CD4-positive, alpha-beta memory T cell (primary cell): ENCODE results near the gene SOX30. TPM values are rescaled to one million over a fixed set of nuclear protein-coding genes. Genes with fewer than 3 reads are reported as not detected.

Source experiments
- CTCF ChIA-PET: fragments of 350-600 bp; sonication (Branson Sonifier 250); formaldehyde crosslinking; loops from one replicate; lab custom pipeline; 2021; ENCODE audit warnings: inconsistent platforms; ENCODE audit not compliant: partially characterized antibody; lab: Charles Lee
- POLR2A ChIA-PET: fragments of 350-600 bp; sonication (Branson Sonifier 250); formaldehyde crosslinking; loops from one replicate; lab custom pipeline; 2021; ENCODE audit not compliant: partially characterized antibody; lab: Charles Lee
- DNase-seq, 5 donors: peaks; one replicate each; pipeline versions ENCODE4 v3.0.0 to v3.0.0-alpha.2; 2020 to 2022; ENCODE audit warnings: mixed read lengths in 1 of 5
- H3K27ac ChIP-seq: one replicate; pipeline ENCODE4 v1.7.0; 2013; ENCODE audit warnings: low read depth, low read length
- H3K27me3 ChIP-seq: 2 replicates; pipeline ENCODE4 v1.7.0; 2013; ENCODE audit warnings: mild to moderate bottlenecking, low read length, moderate library complexity; ENCODE audit not compliant: insufficient read depth
- H3K36me3 ChIP-seq: 2 replicates; pipeline ENCODE4 v1.7.0; 2013; ENCODE audit warnings: mild to moderate bottlenecking, low read length, moderate library complexity; ENCODE audit not compliant: insufficient read depth
- H3K4me1 ChIP-seq: 2 replicates; pipeline ENCODE4 v1.7.0; 2013; ENCODE audit warnings: mild to moderate bottlenecking, low read length, moderate library complexity; ENCODE audit not compliant: insufficient read depth
- H3K4me3 ChIP-seq, 2 donors: one replicate each; pipeline ENCODE4 v1.7.0; 2013; ENCODE audit warnings: low read length in 2 of 2, mild to moderate bottlenecking in 1 of 2
- H3K9me3 ChIP-seq, 2 donors: one replicate each; pipeline ENCODE4 v1.7.0; 2013; ENCODE audit warnings: low read length in 2 of 2, control low read depth in 1 of 2; ENCODE audit not compliant: control insufficient read depth in 1 of 2
- H3K27ac Mint-ChIP-seq, 7 donors: one replicate each; pipeline ENCODE4 v1.8.0; 2020 to 2021; ENCODE audit warnings: mixed read lengths in 7 of 7, mild to moderate bottlenecking in 6 of 7, inconsistent platforms in 3 of 7, moderate library complexity in 3 of 7
- H3K27me3 Mint-ChIP-seq, 2 donors: one replicate each; pipeline ENCODE4 v1.8.0; 2020 to 2021; ENCODE audit warnings: mixed read lengths in 2 of 2
- H3K36me3 Mint-ChIP-seq, 2 donors: one replicate each; pipeline ENCODE4 v1.8.0; 2020 to 2021; ENCODE audit warnings: mixed read lengths in 2 of 2, inconsistent platforms in 1 of 2, mild to moderate bottlenecking in 1 of 2
- H3K4me1 Mint-ChIP-seq, 4 donors: one replicate each; pipeline ENCODE4 v1.8.0; 2020 to 2021; ENCODE audit warnings: mixed read lengths in 4 of 4, mild to moderate bottlenecking in 1 of 4
- H3K4me3 Mint-ChIP-seq, 8 donors: one replicate each; pipeline ENCODE4 v1.8.0; 2020 to 2021; ENCODE audit warnings: mixed read lengths in 8 of 8, mild to moderate bottlenecking in 7 of 8, moderate library complexity in 6 of 8, inconsistent platforms in 3 of 8
- H3K9me3 Mint-ChIP-seq, 8 donors: one replicate each; pipeline ENCODE4 v1.8.0; 2020 to 2021; ENCODE audit warnings: mixed read lengths in 8 of 8, mild to moderate bottlenecking in 5 of 8, inconsistent platforms in 3 of 8, moderate library complexity in 1 of 8
- intact Hi-C: fragments of 100-400 bp; cut with micrococcal nuclease; formaldehyde crosslinking; loops from one replicate; pipeline ENCODE4 v1.15.1; 2023
- polyA plus RNA-seq, 2 donors: library from polyadenylated mRNA; unstranded; fragments of 300-500 nt; fragmentation: Illumina TruSeq; gene quantifications; one replicate each; pipeline ENCODE4 v1.2.3, GENCODE V29; 2021
- total RNA-seq, 2 experiments: library from RNA; stranded (reverse); gene quantifications; one replicate each; pipeline ENCODE4 v1.2.3, GENCODE V29; 2021

SOX30 gene
- total and polyA plus RNA-seq, 4 experiments from 2014 or later: 0.14 to 0.53 (median 0.33) TPM

- H3K27me3 Mint-ChIP-seq: no peaks in the 10 kb centered on the region
- peaks cover 44 to 68% (median 58%) of the 10 kb centered on the region in 4 donors for H3K4me1 Mint-ChIP-seq
- no peaks in the 10 kb centered on the region for H3K9me3 ChIP-seq
- no peak overlapping the region for H3K27ac ChIP-seq
- no peaks in the 10 kb centered on the region for H3K27me3 ChIP-seq
- H3K9me3 Mint-ChIP-seq: peaks cover 0 to 4% (median 0%) of the 10 kb centered on the region in 8 donors
- POLR2A ChIA-PET: interaction anchor here (0.8 to 5.6 kb wide), 11 partner anchors 8 to 58 kb away, joined by 3 to 44 read pairs (median 4); partner anchors contain the start of genes ADAM19 and SOX30
- DNase-seq: no peak
- H3K36me3 Mint-ChIP-seq: no peaks in the 10 kb centered on the region
- H3K27ac Mint-ChIP-seq: peak overlapping the region in 5 of 7 donors; percentile 36 to 88 (median 60)
- intact Hi-C loops: no loop called here
- H3K4me3 Mint-ChIP-seq: peak overlapping the region in 5 of 8 donors; percentile 19 to 84 (median 65)
- no peaks in the 10 kb centered on the region for H3K36me3 ChIP-seq
- peaks cover 64% of the 10 kb centered on the region for H3K4me1 ChIP-seq
- no peak overlapping the region for H3K4me3 ChIP-seq
- CTCF ChIA-PET: interaction anchor here (0.8 to 1.8 kb wide), 6 partner anchors 9 to 161 kb away, joined by 3 to 5 read pairs (median 4); partner anchors contain the start of gene LSM11
These were observed 59.0 kb downstream of the SOX30 start for GRCh38 chr5:157593052-157593757.

GRCh38 chr5:157592594-157592993 lies 59.6 kb downstream of the SOX30 start:
- ChIA-PET CTCF (interaction anchor here (0.8 to 1.3 kb wide), 5 partner anchors 9 to 161 kb away, joined by 3 to 4 read pairs (median 4); partner anchors contain the start of gene LSM11), POLR2A (interaction anchor here (0.8 to 5.6 kb wide), 7 partner anchors 9 to 41 kb away, joined by 3 to 44 read pairs (median 4); no protein-coding TSS in a partner anchor)
- H3K36me3 ChIP-seq: no peaks in the 10 kb centered on the region
- Mint-ChIP-seq H3K4me3 (peak overlapping the region in 6 of 8 donors; percentile 19 to 84 (median 66)), H3K9me3 (peaks cover 0 to 4% (median 0%) of the 10 kb centered on the region in 8 donors), H3K4me1 (peaks cover 41 to 62% (median 54%) of the 10 kb centered on the region in 4 donors), H3K27me3 (no peaks in the 10 kb centered on the region), H3K36me3 (no peaks in the 10 kb centered on the region), H3K27ac (peak overlapping the region in 6 of 7 donors; percentile 1 to 88 (median 56))
- intact Hi-C loops: no loop called here
- DNase-seq: no peak
- H3K27me3 ChIP-seq: no peaks in the 10 kb centered on the region
- no peak overlapping the region for H3K4me3 ChIP-seq
- H3K27ac ChIP-seq: no peak overlapping the region
- H3K9me3 ChIP-seq: no peaks in the 10 kb centered on the region
- H3K4me1 ChIP-seq: peaks cover 59% of the 10 kb centered on the region

GRCh38 chr5:157590478-157590877 lies 61.8 kb downstream of the SOX30 start:
- Mint-ChIP-seq H3K9me3 (peaks cover 0 to 4% (median 0%) of the 10 kb centered on the region in 8 donors), H3K4me3 (peak overlapping the region in 1 of 8 donors; percentile 6), H3K4me1 (peaks cover 24 to 41% (median 35%) of the 10 kb centered on the region in 4 donors), H3K36me3 (no peaks in the 10 kb centered on the region), H3K27ac (no peak overlapping the region), H3K27me3 (no peaks in the 10 kb centered on the region)
- intact Hi-C loops: no loop called here
- Histone ChIP-seq H3K4me3 (no peak overlapping the region), H3K36me3 (no peaks in the 10 kb centered on the region), H3K9me3 (no peaks in the 10 kb centered on the region), H3K27ac (no peak overlapping the region), H3K4me1 (peaks cover 37% of the 10 kb centered on the region), H3K27me3 (no peaks in the 10 kb centered on the region)
- ChIA-PET CTCF (no interaction called here), POLR2A (no interaction called here)
- DNase-seq: no peak

- peaks cover 11% of the 10 kb centered on the region for H3K4me1 ChIP-seq
- H3K9me3 ChIP-seq: no peaks in the 10 kb centered on the region
- ChIA-PET POLR2A (interaction anchor here (0.9 to 1.3 kb wide), 3 partner anchors 9 to 12 kb away, joined by 5 to 6 read pairs (median 5); no protein-coding TSS in a partner anchor), CTCF (interaction anchor here (0.9 to 3.4 kb wide), 4 partner anchors 11 to 159 kb away, joined by 4 to 10 read pairs (median 4); partner anchors contain the start of gene LSM11)
- H3K4me3 Mint-ChIP-seq: no peak overlapping the region
- no peak for DNase-seq
- no peaks in the 10 kb centered on the region for H3K9me3 Mint-ChIP-seq
- H3K4me3 ChIP-seq: no peak overlapping the region
- intact Hi-C loops: no loop called here
- peaks cover 7 to 20% (median 11%) of the 10 kb centered on the region in 4 donors for H3K4me1 Mint-ChIP-seq
- no peak overlapping the region for H3K27ac Mint-ChIP-seq
- H3K36me3 Mint-ChIP-seq: no peaks in the 10 kb centered on the region
- H3K27me3 ChIP-seq: no peaks in the 10 kb centered on the region
- no peak overlapping the region for H3K27ac ChIP-seq
- H3K36me3 ChIP-seq: no peaks in the 10 kb centered on the region
- H3K27me3 Mint-ChIP-seq: no peaks in the 10 kb centered on the region
These were observed 67.6 kb downstream of the SOX30 start for GRCh38 chr5:157584628-157585027.

GRCh38 chr5:157582731-157583620 lies 69.3 kb downstream of the SOX30 start:
- no peak overlapping the region for H3K4me3 ChIP-seq
- H3K9me3 Mint-ChIP-seq: no peaks in the 10 kb centered on the region
- peak overlapping the region in 2 of 8 donors; percentile 6 to 22 for H3K4me3 Mint-ChIP-seq
- ChIA-PET POLR2A (interaction anchor here (0.8 to 1.5 kb wide), 2 partner anchors 12 to 14 kb away, joined by 3 to 5 read pairs; no protein-coding TSS in a partner anchor), CTCF (interaction anchor here (1.0 to 3.4 kb wide), 3 partner anchors 10 to 135 kb away, joined by 4 to 10 read pairs (median 4); no protein-coding TSS in a partner anchor)
- intact Hi-C loops: no loop called here
- no peaks in the 10 kb centered on the region for H3K36me3 ChIP-seq
- peak overlapping the region; percentile 6 for H3K27ac ChIP-seq
- peaks cover 20% of the 10 kb centered on the region for H3K4me1 ChIP-seq
- H3K27me3 Mint-ChIP-seq: no peaks in the 10 kb centered on the region
- peaks cover 11 to 33% (median 18%) of the 10 kb centered on the region in 4 donors for H3K4me1 Mint-ChIP-seq
- H3K36me3 Mint-ChIP-seq: no peaks in the 10 kb centered on the region
- H3K27me3 ChIP-seq: no peaks in the 10 kb centered on the region
- DNase-seq: no peak
- H3K27ac Mint-ChIP-seq: peak overlapping the region in 5 of 7 donors; percentile 1 to 70 (median 26)
- no peaks in the 10 kb centered on the region for H3K9me3 ChIP-seq

- Histone ChIP-seq H3K4me3 (no peak overlapping the region), H3K4me1 (peaks cover 20% of the 10 kb centered on the region), H3K9me3 (no peaks in the 10 kb centered on the region), H3K27ac (no peak overlapping the region), H3K27me3 (no peaks in the 10 kb centered on the region), H3K36me3 (no peaks in the 10 kb centered on the region)
- H3K9me3 Mint-ChIP-seq: no peaks in the 10 kb centered on the region
- DNase-seq: no peak
- peak overlapping the region in 1 of 7 donors; percentile 73 for H3K27ac Mint-ChIP-seq
- ChIA-PET POLR2A (interaction anchor here (0.8 to 1.2 kb wide), 2 partner anchors 15 to 70 kb away, joined by 3 read pairs; partner anchors contain the start of gene SOX30), CTCF (interaction anchor here (3.4 kb wide), 1 partner anchor 137 kb away, joined by 10 read pairs; no protein-coding TSS in a partner anchor)
- no peaks in the 10 kb centered on the region for H3K27me3 Mint-ChIP-seq
- no peak overlapping the region for H3K4me3 Mint-ChIP-seq
- intact Hi-C loops: no loop called here
- H3K4me1 Mint-ChIP-seq: peaks cover 11 to 40% (median 20%) of the 10 kb centered on the region in 4 donors
- H3K36me3 Mint-ChIP-seq: no peaks in the 10 kb centered on the region
These were observed 70.3 kb downstream of the SOX30 start for GRCh38 chr5:157581901-157582300.
